ENCODE measurements around the gene DCAF4.

DNA sequence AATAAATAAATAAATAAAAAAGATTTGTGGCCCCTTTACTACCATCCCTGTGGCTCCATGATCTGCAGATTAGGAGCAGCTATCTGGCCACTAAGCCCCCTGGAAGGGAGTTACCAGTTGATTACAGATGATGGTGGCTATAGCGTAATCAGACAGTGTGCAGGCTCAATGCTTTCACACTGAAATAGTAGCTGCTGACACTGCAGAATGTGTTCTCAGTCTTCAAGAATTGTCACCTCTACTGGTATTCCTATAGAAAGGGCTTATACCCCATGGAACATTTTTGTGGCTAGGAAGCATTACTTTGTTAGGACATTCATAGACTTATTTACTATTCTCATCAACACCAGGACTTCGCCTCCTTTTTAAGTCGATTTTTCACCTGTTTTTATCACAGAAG is 30.9 kb downstream of the DCAF4 start:
- TF ChIP-seq, protein P1, sequence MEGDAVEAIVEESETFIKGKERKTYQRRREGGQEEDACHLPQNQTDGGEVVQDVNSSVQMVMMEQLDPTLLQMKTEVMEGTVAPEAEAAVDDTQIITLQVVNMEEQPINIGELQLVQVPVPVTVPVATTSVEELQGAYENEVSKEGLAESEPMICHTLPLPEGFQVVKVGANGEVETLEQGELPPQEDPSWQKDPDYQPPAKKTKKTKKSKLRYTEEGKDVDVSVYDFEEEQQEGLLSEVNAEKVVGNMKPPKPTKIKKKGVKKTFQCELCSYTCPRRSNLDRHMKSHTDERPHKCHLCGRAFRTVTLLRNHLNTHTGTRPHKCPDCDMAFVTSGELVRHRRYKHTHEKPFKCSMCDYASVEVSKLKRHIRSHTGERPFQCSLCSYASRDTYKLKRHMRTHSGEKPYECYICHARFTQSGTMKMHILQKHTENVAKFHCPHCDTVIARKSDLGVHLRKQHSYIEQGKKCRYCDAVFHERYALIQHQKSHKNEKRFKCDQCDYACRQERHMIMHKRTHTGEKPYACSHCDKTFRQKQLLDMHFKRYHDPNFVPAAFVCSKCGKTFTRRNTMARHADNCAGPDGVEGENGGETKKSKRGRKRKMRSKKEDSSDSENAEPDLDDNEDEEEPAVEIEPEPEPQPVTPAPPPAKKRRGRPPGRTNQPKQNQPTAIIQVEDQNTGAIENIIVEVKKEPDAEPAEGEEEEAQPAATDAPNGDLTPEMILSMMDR (conservative IDR thresholded peaks at IDR 0.05 in 1 of 2, IDR thresholded peaks at IDR 0.05 in 1 of 2; ENCODE audit: low read depth in 1 of 2, low read length in 2 of 2): no peak
- TF ChIP-seq EZH2 (IDR thresholded peaks at IDR 0.05; ENCODE audit: low read length, missing control alignments): no peak
